HepG2 (cell line): ENCODE measurements around the gene JMJD7. TPM values are rescaled to one million over a fixed set of nuclear protein-coding genes. Genes with fewer than 3 reads are reported as not detected.

ENCODE experiments used
- ATAC-seq: fragments of 200-7000 bp; cut with Tn5 transposase; 3 replicates; pipeline ENCODE4 v1.9.1; 2020; ENCODE audit warnings: mild to moderate bottlenecking, moderate library complexity
- BruUV-seq: library from RNA; stranded (reverse); fragments of 400-500 nt; replicated peaks from 2 replicates; lab custom pipeline; 2021; lab: Mats Ljungman, UMichigan
- CTCF ChIA-PET: fragments of 300-600 bp; formaldehyde crosslinking; extraction: SDS; loops from one replicate; lab custom pipeline; 2021; ENCODE audit warnings: low total read pairs, inconsistent platforms, low intra/inter-chr PET ratio; lab: Yijun Ruan, JAX
- POLR2A ChIA-PET: fragments of 350-600 bp; sonication (Branson Sonifier 250); formaldehyde crosslinking; loops from one replicate; lab custom pipeline; 2020; ENCODE audit warnings: antibody characterized with exemption, inconsistent platforms; lab: Yijun Ruan, JAX
- DNase-seq: peaks from one replicate; pipeline ENCODE4 v3.0.0-alpha.2; 2015; ENCODE audit warnings: low spot score
- FAIRE-seq: peaks from 3 replicates; lab custom pipeline; 2011; peaks lifted over from hg19 to GRCh38; lab: Jason Lieb, UNC
- H2AFZ ChIP-seq: one replicate; pipeline ENCODE4 v1.6.1; 2011; ENCODE audit warnings: low read length, inconsistent platforms
- H3K27ac ChIP-seq: fragments of 300-600 bp; 3 replicates; pipeline ENCODE4 v1.8.0; 2011; ENCODE audit warnings: mixed run types, mild to moderate bottlenecking, mixed read lengths, low read length, inconsistent platforms; ENCODE audit not compliant: insufficient read depth; ENCODE audit errors: extremely low read length
- H3K27me3 ChIP-seq, 2 experiments: fragments of 200-600 bp in 1 of 2; 2 replicates in 1 of 2; 3 replicates in 1 of 2; pipeline versions ENCODE4 v1.6.0 to v1.8.0; 2011; ENCODE audit warnings: low read length in 2 of 2, mild to moderate bottlenecking in 2 of 2, moderate library complexity in 2 of 2, inconsistent platforms in 1 of 2; ENCODE audit not compliant: insufficient read depth in 2 of 2, control insufficient read depth in 1 of 2
- H3K36me3 ChIP-seq, 2 experiments: fragments of 200-600 bp in 1 of 2; replicated peaks in 1 of 2; 2 replicates in 1 of 2; 3 replicates in 1 of 2; pipeline versions ENCODE4 v1.5.1 to v1.8.0; 2011; ENCODE audit warnings: low read length in 2 of 2, inconsistent platforms in 1 of 2; ENCODE audit not compliant: insufficient read depth in 2 of 2, control insufficient read depth in 1 of 2
- H3K4me1 ChIP-seq: 2 replicates; pipeline ENCODE4 v1.5.1; 2012; ENCODE audit warnings: low read length, inconsistent platforms; ENCODE audit not compliant: insufficient read depth
- H3K4me2 ChIP-seq: 2 replicates; pipeline ENCODE4 v1.6.0; 2011; ENCODE audit warnings: low read depth, low read length, inconsistent platforms
- H3K4me3 ChIP-seq, 3 experiments: fragments of 200-600 bp in 1 of 3; sonication (generic), shearing (Covaris generic) in 1 of 3; replicated peaks in 1 of 3; 2 replicates each; pipeline ENCODE4 v1.5.1; 2011 to 2016; ENCODE audit warnings: low read length in 3 of 3, inconsistent platforms in 2 of 3, low read depth in 2 of 3, mild to moderate bottlenecking in 2 of 3, control low read depth in 1 of 3, mixed read lengths in 1 of 3; ENCODE audit not compliant: insufficient read depth in 1 of 3
- H3K79me2 ChIP-seq: one replicate; pipeline ENCODE4 v1.6.1; 2011; ENCODE audit warnings: low read length, inconsistent platforms; ENCODE audit not compliant: insufficient read depth
- H3K9ac ChIP-seq: 2 replicates; pipeline ENCODE4 v1.6.0; 2011; ENCODE audit warnings: mild to moderate bottlenecking, low read depth, low read length, inconsistent platforms; ENCODE audit not compliant: insufficient read depth
- H3K9me3 ChIP-seq: 2 replicates; pipeline ENCODE4 v1.5.1; 2012; ENCODE audit warnings: mild to moderate bottlenecking, low read length
- H4K20me1 ChIP-seq: 2 replicates; pipeline ENCODE4 v1.6.0; 2011; ENCODE audit warnings: inconsistent platforms, mild to moderate bottlenecking, low read length, moderate library complexity; ENCODE audit not compliant: insufficient read depth
- ADNP ChIP-seq: sonication (generic); formaldehyde crosslinking; IDR thresholded peaks from 2 replicates; pipeline ENCODE4 v1.4.0; 2020; ENCODE audit warnings: missing genetic modification reagents
- ARHGAP35 ChIP-seq: sonication (generic); formaldehyde crosslinking; IDR thresholded peaks from 2 replicates; pipeline ENCODE4 v1.9.0; 2022; ENCODE audit warnings: mild to moderate bottlenecking, inconsistent platforms, moderate library complexity, missing genetic modification reagents, borderline replicate concordance
- CAMTA2 ChIP-seq: sonication (generic); formaldehyde crosslinking; IDR thresholded peaks from 2 replicates; pipeline ENCODE4 v1.4.0; 2020; ENCODE audit warnings: mild to moderate bottlenecking, missing genetic modification reagents, borderline replicate concordance
- E2F5 ChIP-seq: sonication (generic); formaldehyde crosslinking; conservative IDR thresholded peaks from 2 replicates; pipeline ENCODE4 v1.4.0; 2020; ENCODE audit warnings: missing genetic modification reagents
- FOXC1 ChIP-seq: sonication (generic); formaldehyde crosslinking; IDR thresholded peaks from 2 replicates; pipeline ENCODE4 v1.8.0; 2022; ENCODE audit warnings: mild to moderate bottlenecking, missing genetic modification reagents, borderline replicate concordance
- GATAD2A ChIP-seq: IDR thresholded peaks from 2 replicates; pipeline ENCODE4 v1.6.1; 2016
- HINFP ChIP-seq: sonication (generic); formaldehyde crosslinking; IDR thresholded peaks from 2 replicates; pipeline ENCODE4 v1.4.0; 2020; ENCODE audit warnings: low read depth, mild to moderate bottlenecking, missing genetic modification reagents
- HNF4A ChIP-seq: sonication (generic); formaldehyde crosslinking; IDR thresholded peaks from 2 replicates; pipeline ENCODE4 v1.4.0; 2020; ENCODE audit warnings: missing genetic modification reagents
- SALL1 ChIP-seq: sonication (generic); formaldehyde crosslinking; IDR thresholded peaks from 2 replicates; pipeline ENCODE4 v1.8.0; 2022; ENCODE audit warnings: mild to moderate bottlenecking, missing genetic modification reagents
- SKIL ChIP-seq: sonication (generic); formaldehyde crosslinking; IDR thresholded peaks from 2 replicates; pipeline ENCODE4 v1.8.0; 2022; ENCODE audit warnings: missing genetic modification reagents, mild to moderate bottlenecking, moderate library complexity, borderline replicate concordance
- TOE1 ChIP-seq: sonication (generic); formaldehyde crosslinking; IDR thresholded peaks from 2 replicates; pipeline ENCODE4 v1.4.0; 2020; ENCODE audit warnings: mild to moderate bottlenecking, missing genetic modification reagents
- TRAFD1 ChIP-seq: sonication (generic); formaldehyde crosslinking; IDR thresholded peaks from 2 replicates; pipeline ENCODE4 v1.5.1; 2020; ENCODE audit warnings: missing genetic modification reagents, mild to moderate bottlenecking, borderline replicate concordance
- ZNF256 ChIP-seq: sonication (generic); formaldehyde crosslinking; conservative IDR thresholded peaks from 2 replicates; pipeline ENCODE4 v1.4.0; 2020; ENCODE audit warnings: missing genetic modification reagents
- ZNF652 ChIP-seq: IDR thresholded peaks from 2 replicates; pipeline ENCODE4 v1.6.1; 2016; ENCODE audit warnings: low read depth, borderline replicate concordance
- ZNF83 ChIP-seq: sonication (generic); formaldehyde crosslinking; IDR thresholded peaks from 2 replicates; pipeline ENCODE4 v1.4.0; 2020; ENCODE audit warnings: missing genetic modification reagents, mild to moderate bottlenecking, borderline replicate concordance
- WGBS: methylation state at CpG from one replicate; pipeline ENCODE4 v1.1.6; 2017; ENCODE audit warnings: low lambda C conversion rate; 5-methylcytosine and 5-hydroxymethylcytosine counted together
- in situ Hi-C: cut with HindIII; loops from 2 replicates; pipeline ENCODE4 v1.10.0; 2017; ENCODE audit warnings: low pct_unique_long_range_greater_than_20kb; ENCODE audit not compliant: extremely low pct_ligation_motif_present
- intact Hi-C: fragments of 100-400 bp; cut with micrococcal nuclease; formaldehyde crosslinking; loops from one replicate; pipeline ENCODE4 v1.10.0; 2022; ENCODE audit not compliant: unreplicated experiment
- polyA plus RNA-seq, 8 experiments: library from polyadenylated mRNA; depleted of rRNA in 3 of 8; stranded (reverse) in 7 of 8; unstranded in 1 of 8; fragments of >200 nt; fragmentation: Illumina TruSeq in 4 of 8; extraction: Trizol in 4 of 8; gene quantifications; 2 replicates each; pipeline versions ENCODE4 v1.2.1 to v1.2.3, GENCODE V29; 2011 to 2016; ENCODE audit warnings: low read depth in 4 of 8, missing spikeins in 1 of 8, mixed read lengths in 1 of 8; ENCODE audit not compliant: insufficient read depth in 1 of 8
- total RNA-seq, 5 experiments: library from RNA; depleted of rRNA; stranded (reverse); fragments of >200 nt; fragmentation: Illumina TruSeq; extraction: Trizol; gene quantifications; 2 replicates each; pipeline ENCODE4 v1.2.3, GENCODE V29; 2016; ENCODE audit warnings: low read depth in 1 of 5

The JMJD7 gene
- total and polyA plus RNA-seq, 2 of the 13 experiments (the other 11 are each of a cell fraction or from before 2014, with no cell fraction given) = 6.4 to 7.1 TPM

- Histone ChIP-seq H3K4me1 (no peaks in the 10 kb centered on the region), H3K4me2 (no peak overlapping the region), H3K79me2 (no peaks in the 10 kb centered on the region), H3K9ac (no peak overlapping the region), H3K9me3 (no peaks in the 10 kb centered on the region), H3K27me3 (peaks cover 0 to 4% of the 10 kb centered on the region in 2 experiments; a peak in 3 of 5 replicates), H3K27ac (no peak overlapping the region), H2AFZ (no peak overlapping the region), H3K36me3 (peaks cover 3 to 5% of the 10 kb centered on the region in 2 experiments; a peak in 1 of 5 replicates), H4K20me1 (no peaks in the 10 kb centered on the region; the same call in 1 of the 2 replicates), H3K4me3 (no peak overlapping the region)
- BruUV-seq = no TSS peak
- DNase-seq = no peak
- WGBS = 95% methylated on average over 3 of the region's 9 CpGs
- in situ Hi-C loops (no loop called here), intact Hi-C loops (no loop called here)
- no peak for FAIRE-seq
- no peak for ATAC-seq
- CTCF ChIA-PET = no interaction called here
- POLR2A ChIA-PET = no interaction called here
- TF ChIP-seq ZNF256 (CRISPR knock-in tag) = no peak
- TF ChIP-seq SKIL = no peak
- TF ChIP-seq ADNP (CRISPR knock-in tag) = no peak
- TF ChIP-seq TRAFD1 = no peak
- no peak for TF ChIP-seq ARHGAP35 (CRISPR knock-in tag)
- TF ChIP-seq TOE1 = no peak
- no peak for TF ChIP-seq SALL1 (CRISPR knock-in tag)
- no peak for TF ChIP-seq ZNF83
- TF ChIP-seq GATAD2A = no peak
- no peak for TF ChIP-seq E2F5
- no peak for TF ChIP-seq ZNF652
- no peak for TF ChIP-seq HINFP (CRISPR knock-in tag)
- TF ChIP-seq CAMTA2 (CRISPR knock-in tag) = no peak
- TF ChIP-seq FOXC1 (CRISPR knock-in tag) = no peak
- no peak for TF ChIP-seq HNF4A (CRISPR knock-in tag)
These were observed 20.1 kb downstream of the JMJD7 start for GRCh38 chr15:41847981-41848380.
